Measurements from ENCODE around the gene PCSK2.

- no peak for TF ChIP-seq CTCF (IDR thresholded peaks at IDR 0.05)
- no peak for TF ChIP-seq POLR2A (IDR thresholded peaks at IDR 0.05)
Measured at GRCh38 chr20:17357238-17357637, 130.4 kb downstream of the PCSK2 start.

Data from esophagus squamous epithelium (tissue), 4 donors.